HG03095 (cell line): Measurements from ENCODE around the gene MXD4.
"Not testable (repeated sequence)": the region's sequence is repeated elsewhere in the genome, so short reads cannot be mapped to it uniquely, and the experiment has no call there.

Experiments used
- ATAC-seq: cut with Tn5 transposase; IDR thresholded peaks from one replicate; pipeline ENCODE4 v1.9.1; 2021; ENCODE audit warnings: moderate library complexity; ENCODE audit not compliant: unreplicated experiment

Gene MXD4

DNA sequence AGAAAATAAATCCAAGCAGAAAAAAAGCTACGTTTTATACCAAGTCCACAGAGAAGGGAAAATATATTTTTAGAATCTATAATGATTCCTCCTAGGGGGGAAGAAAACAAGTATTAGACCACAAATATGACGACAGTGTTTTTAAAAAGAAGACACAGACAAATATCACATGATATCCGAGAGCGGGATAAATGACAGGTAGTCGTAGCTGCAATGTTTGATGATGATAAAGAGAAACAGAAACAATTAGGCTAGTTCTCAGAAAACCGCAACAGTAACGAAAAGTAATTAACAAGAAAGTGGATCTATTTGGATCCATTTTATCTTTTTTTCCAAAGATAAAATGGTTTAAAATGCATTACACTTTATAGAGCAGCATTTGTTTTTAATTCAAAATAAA, 20.9 kb downstream of the MXD4 start:
- ATAC-seq, result no peak

DNA sequence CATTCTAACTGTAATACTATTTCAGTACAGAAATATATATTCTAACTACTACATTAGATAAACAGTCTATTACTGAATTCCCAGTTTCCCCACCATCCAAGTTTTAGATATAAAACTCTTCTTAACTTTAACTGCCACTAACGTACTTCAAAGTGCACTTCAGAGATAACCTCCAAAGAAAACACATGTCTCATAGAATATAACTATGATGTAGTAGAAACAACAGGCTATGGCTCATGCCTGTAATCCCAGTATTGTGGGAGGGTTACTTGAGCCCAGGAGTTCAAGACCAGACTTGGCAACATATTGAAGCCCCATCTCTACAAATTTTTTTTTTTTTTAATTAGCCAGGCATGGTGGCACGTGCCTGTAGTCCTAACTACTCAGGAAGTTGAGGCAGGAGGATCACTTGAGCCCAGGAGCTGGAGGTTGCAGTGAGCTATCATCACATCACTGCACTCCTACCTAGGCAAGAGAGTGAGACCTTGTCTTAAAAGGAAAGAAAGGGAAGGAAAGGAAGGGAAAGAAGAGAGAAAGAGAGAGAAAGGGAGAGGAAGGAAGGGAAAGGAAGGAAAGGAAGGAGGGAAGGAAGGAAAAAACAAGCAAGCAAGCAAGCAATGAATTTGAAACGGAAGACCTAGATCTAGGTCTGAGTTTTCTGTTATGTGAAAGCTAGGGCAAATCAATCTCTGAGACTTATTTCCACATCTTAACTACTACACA, 24.8 kb downstream of the MXD4 start:
- no peak for ATAC-seq

GRCh38 chr4:2231082-2231481, 30.8 kb downstream of the MXD4 start:
- ATAC-seq, result no peak

DNA sequence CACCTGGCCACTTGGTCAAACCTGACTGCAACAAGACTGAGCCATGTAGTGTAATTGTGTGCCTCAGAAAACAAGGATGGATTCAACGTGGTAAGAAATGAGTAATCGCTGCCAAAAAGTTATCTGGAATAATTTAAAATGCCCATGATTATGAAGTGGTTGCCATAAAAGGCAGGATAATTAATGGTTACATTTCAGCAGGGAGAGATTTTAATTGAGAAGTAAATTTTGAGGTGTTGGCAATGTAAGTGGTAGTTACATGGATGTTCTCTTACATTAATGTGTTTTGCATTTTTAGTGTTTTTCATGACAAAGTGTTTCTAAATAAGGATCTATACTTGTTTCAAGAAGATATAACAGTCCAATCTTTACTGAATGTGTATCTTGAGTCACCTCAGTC, 35.6 kb downstream of the MXD4 start:
- no peak for ATAC-seq

GRCh38 chr4:2222838-2223237, 39.1 kb downstream of the MXD4 start:
- no peak for ATAC-seq

DNA sequence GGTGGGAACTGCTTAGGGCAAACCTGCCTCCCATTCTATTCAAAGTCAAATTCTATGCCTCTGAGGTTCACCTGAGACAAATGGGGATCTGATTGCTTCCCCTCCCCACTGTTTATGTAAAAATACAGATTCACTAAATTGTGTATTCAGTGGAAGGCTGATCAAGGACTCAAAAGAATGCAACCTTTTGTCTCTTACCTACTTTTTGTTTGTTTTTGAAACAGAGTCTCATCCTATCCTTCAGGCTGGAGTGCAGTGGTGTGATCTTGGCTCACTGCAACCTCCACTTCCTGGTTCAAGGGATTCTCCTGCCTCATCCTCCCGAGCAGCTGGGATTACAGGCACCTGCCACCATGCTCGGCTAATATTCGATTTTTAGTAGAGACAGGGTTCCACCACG, 40.5 kb downstream of the MXD4 start:
- not testable (repeated sequence) for ATAC-seq

DNA sequence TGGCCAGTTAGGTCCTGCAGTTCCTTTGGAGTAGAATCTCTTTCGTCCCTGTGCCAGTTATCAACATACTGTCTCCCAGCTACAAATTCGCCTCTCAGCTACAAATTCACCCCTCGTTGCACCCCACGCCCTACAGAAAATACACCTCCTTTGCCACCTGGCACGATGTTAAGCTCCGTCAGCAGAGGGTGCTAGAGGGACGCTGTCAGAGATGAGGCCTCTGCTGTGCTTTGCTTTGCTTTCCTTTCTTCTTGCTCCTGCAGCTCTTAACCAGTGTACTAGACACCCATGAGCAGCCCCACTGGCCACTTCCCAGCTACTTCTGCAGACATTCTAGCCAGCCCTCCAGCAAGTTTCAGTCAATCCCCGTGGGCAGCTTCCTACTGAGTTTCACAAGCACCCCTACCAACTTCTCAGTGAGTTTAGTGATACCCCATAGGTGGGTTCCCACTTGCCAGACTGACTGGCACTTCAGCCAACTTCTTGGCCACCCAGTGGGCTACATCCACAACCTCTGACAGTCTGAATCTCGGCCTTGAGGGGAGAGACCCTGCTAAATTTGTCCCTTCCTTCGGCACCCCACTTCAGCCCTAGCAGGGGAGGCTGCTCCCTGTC, 41.8 kb downstream of the MXD4 start:
- peak; percentile 54 for ATAC-seq

GRCh38 chr4:2219233-2219760, 42.6 kb downstream of the MXD4 start:
- no peak for ATAC-seq

DNA sequence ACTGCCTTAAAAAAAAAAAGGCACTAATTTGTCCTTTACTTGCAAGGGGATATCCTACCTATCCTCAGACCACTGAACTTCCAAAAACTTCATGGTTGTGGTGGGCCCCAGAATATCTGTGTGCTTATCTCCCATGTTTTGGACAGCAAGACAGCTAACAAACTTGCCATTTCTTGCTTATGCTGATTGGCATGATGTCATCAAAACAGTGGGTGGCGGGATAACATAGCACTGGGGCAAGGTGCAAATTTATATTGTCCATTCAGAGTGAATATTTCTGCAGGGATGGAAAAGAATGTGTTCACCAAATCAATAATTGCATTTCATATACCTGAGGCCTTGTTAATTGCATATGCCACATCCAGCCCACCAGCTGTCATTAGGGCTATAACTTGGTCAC, 43.5 kb downstream of the MXD4 start:
- no peak for ATAC-seq

GRCh38 chr4:2217726-2218125, 44.2 kb downstream of the MXD4 start:
- ATAC-seq, result no peak

DNA sequence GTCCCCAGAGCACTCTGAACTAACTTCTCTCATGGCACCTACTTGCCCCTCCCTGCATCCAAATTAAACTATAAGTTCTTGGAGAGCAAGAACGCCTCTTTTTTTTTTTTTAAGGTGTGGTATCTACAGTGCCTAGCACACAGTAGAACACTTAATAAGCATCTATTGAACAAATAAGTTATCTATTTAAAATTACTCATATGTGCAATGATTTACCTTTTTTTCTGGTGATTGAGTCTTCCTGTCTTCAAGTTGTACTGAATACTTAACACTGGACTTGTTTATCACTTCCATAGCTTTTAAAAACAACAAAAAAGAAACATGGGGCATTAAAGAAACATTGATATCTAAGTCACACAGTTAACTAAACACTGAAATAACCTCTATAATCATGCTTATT, 49.1 kb downstream of the MXD4 start:
- ATAC-seq, result no peak

DNA sequence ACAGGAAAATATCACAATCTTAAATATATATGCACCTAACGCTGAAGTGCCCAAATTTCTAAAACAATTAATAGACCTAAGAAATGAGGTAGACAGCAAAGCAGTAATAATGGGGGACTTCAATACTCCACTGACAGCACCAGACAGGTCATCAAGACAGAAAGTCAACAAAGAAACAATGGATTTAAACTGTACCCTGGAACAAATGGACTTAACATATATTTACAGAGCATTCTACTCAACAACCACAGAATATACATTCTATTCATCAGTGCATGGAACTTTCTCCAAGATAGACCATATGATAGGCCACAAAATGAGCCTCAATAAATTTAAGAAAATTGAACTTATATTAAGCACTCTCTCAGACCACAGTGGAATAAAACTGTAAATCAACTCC, 59.1 kb downstream of the MXD4 start:
- ATAC-seq, result not testable (repeated sequence)
